Epidermal melanocyte (primary cell): ENCODE data around the gene PTPRK.

Source experiments
- DNase-seq: peaks from one replicate; pipeline ENCODE4 v3.0.0; 2011; ENCODE audit warnings: low spot score; ENCODE audit not compliant: insufficient read length

Gene PTPRK

GRCh38 chr6:128206610-128207426 lies 313.6 kb downstream of the PTPRK start:
- DNase-seq: no peak

DNA sequence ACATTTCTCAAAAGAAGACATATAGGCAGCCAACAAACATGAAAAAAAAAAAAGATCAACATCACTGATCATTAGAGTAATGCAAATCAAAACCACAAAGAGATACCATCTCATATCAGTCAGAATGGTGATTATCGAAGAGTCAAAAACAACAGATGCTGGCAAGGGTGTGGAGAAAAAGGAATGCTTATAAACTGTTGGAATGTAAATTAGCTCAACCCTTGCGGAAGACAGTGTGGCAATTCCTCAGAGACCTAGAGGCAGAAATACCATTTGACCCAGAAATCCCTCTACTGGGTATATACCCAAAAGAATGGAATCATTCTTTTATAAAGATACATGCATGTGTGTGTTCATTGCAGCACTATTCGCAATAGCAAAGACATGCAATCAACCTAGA lies 315.8 kb downstream of the PTPRK start:
- no peak for DNase-seq

DNA sequence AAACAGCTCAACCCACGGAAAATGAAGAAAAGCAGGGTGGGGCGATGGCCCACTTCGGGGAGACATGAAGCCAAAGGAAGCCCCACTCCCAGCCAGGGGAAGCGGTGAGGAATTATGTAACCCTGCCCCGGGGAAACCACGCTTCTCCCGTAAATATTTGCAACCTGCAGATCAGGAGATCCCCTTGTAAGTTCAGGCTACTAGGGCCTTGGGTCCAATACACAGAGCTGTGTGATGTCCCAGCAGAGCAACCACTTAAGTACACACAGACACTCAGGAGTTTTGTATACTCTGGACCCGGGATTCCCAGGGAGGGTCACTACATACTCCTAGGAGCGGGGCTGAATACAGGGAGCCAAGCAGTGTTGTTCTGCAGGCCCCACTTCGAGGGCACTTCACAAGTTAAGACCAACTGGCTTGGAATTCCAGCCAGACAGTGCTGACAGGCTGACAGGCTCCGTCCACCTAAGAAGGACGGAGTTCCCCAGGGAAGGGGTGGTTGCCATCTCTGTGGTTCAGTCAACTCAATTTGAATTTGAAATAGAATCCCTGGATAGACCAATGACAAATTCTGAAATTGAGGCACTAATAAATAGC lies 318.1 kb downstream of the PTPRK start:
- DNase-seq: no peak

- no peak for DNase-seq
These were observed 319.6 kb downstream of the PTPRK start for GRCh38 chr6:128200789-128201188.

DNA sequence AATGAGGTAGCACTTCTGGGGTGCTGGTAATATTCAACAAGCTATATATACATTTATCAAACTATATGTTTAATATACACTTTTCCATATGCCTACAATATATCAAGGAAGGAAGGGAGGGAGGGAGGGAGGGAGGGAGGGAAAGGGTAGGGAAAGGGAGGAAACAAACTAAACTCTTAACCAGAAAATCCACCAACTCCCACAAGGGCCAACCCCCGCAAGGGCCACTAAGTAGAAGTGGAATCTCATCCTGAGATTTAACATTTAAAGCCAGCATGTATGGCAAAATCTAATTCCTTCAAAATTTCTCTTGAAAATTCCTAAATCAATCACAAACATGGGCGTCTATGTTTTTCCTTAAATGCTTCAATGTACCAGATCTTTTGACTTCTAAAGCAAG lies 320.9 kb downstream of the PTPRK start:
- no peak for DNase-seq

- no peak for DNase-seq
These were observed 327.4 kb downstream of the PTPRK start for GRCh38 chr6:128192972-128193371.

- DNase-seq: no peak
These were observed 331.7 kb downstream of the PTPRK start for GRCh38 chr6:128188678-128189077.

GRCh38 chr6:128186729-128187128 lies 333.7 kb downstream of the PTPRK start:
- DNase-seq: no peak

DNA sequence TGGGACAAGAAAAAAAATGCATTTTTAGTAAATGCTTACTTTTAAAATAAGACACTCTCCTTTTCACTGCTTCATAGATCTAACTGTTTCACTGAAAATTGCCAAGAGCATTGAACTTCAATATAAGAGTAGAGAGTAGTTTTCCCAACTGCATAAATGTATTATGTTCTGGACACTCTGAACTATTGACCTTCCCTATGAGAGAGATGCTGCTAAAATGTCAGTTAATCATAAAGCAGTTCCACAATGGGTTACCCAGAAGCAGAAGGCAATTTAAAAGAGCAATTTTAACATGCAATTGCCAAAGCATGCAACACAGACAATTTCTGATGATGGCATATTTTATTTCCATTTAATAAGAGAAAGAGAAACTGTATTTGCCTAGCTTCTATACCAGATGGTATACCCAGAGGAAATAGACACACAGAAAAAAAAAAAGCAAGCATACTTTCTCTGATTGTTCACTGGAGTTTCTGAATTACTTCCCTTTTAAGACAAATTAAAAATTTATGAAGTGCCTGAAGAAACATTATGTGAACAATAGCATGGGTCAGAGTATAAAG lies 340.4 kb downstream of the PTPRK start:
- DNase-seq: no peak

- no peak for DNase-seq
These were observed 345.7 kb downstream of the PTPRK start for GRCh38 chr6:128174724-128175123.

- DNase-seq: no peak
These were observed 347.4 kb downstream of the PTPRK start for GRCh38 chr6:128172752-128173682.

- DNase-seq: no peak
These were observed 348.3 kb downstream of the PTPRK start for GRCh38 chr6:128172081-128172480.

- no peak for DNase-seq
These were observed 349.2 kb downstream of the PTPRK start for GRCh38 chr6:128171182-128171581.

DNA sequence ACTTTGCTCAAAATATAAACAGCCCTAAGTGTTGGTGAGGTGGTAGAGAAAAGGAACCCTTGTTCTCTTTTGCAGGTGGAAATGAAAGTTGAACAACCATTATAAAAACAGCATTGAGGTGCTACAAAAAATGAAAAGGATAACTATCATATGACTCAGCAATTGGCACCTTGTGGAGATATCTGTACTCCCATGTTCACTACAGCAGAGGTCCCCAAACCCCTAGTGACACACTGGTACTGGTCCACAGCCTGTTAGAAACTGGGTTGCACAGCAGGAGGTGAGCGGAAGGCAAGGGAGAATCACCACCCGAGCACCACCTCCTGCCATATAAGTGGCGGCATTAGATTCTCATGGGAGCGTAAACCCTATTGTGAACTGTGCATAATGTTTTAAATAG lies 352.2 kb downstream of the PTPRK start:
- DNase-seq: no peak

DNA sequence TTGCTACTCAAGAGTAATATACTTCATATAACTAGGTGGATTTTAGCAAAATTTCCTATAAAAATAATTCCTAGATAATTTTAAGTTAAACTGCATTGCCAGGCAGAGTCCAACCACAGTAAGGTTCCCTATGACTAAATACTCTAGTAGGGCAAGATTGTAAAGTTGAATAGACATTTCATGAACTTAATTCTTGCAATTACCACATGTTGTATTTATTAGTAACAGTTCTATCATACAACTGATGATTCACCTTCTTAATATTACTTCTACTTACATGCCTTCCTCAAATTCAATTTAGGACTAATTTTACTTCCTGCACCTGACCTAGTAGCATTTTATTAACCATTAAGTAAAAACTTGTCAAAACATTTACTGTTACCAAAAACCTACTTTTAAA lies 352.8 kb downstream of the PTPRK start:
- no peak for DNase-seq

DNA sequence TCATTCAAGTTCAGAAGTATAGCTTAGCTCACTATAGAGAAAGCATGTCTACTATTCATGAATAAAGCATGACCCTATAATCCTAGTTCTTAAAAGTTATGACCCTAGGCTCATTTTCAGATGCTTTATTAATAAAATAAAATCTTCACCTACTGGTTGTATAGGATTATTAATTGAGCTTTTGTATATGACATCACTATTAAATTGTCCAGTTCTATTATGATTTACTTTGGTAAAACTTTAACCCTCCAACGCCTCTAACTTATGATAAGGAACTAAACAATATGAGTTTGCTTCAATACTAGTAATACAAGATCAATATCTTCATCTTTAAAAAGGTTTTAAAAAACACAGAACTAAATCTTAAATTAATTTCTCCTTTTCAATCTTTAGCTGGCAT lies 356.1 kb downstream of the PTPRK start:
- DNase-seq: no peak

- no peak for DNase-seq
These were observed 358.0 kb downstream of the PTPRK start for GRCh38 chr6:128162423-128162822.

DNA sequence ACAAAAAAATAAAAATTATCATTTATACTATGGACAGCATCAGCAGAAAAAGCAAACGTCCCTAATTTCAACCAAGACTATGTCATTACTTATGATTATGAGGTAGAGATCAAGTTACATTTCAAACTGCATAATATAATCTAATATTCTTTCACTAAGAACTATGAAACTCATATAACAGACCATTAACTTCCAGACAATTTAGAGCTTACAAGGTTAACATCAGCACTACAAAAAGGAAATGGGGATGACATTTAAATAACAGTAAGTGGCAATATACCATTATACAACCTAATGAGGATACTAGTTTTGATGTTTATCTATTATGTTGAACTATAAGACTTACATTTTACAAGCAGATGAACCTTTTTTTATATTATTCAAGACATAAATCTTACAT lies 358.6 kb downstream of the PTPRK start:
- DNase-seq: no peak

DNA sequence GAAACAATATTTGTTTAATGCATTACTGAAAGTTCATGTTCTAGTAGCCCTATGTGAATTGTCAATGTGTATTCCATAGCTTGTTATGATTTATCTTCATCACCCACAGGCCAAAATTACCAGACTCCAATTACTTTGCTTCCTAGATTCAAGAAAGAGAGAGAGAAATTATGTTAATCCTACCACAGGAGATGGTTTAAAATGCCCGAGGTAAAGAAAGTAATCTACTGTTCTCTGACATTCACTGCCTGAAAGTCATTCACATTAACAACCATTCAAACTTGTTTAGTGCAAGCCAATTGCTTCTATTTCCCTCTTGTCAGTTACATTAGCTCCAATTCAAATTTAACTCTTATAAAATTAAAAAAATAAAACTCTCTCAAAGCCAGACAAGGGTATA lies 359.1 kb downstream of the PTPRK start:
- DNase-seq: no peak

DNA sequence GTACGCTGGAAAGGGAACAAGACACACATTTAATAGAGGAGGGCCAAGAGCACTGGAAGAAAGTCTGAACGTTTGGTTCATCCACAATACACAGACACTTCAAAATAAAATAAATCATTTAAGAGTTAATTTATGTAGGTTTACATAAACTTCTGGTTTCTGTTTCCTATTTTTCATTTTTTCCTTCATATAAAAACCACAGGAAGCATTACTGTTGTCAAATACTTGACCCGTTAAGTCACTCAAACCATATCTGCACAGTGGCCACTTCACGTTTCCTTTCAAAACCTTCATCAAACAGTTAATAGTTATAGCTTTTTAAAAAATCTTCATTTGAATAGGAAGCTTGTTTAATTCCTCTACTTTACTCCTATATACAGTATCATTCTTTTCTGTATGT lies 361.9 kb downstream of the PTPRK start:
- DNase-seq: no peak

- no peak for DNase-seq
These were observed 363.9 kb downstream of the PTPRK start for GRCh38 chr6:128156321-128157111.
